GM19395 (cell line): ENCODE data around the gene LUZP2.

Source experiments
- ATAC-seq: cut with Tn5 transposase; IDR thresholded peaks from one replicate; pipeline ENCODE4 v1.9.1; 2021; ENCODE audit warnings: mild to moderate bottlenecking, moderate library complexity; ENCODE audit not compliant: unreplicated experiment

Gene LUZP2

DNA sequence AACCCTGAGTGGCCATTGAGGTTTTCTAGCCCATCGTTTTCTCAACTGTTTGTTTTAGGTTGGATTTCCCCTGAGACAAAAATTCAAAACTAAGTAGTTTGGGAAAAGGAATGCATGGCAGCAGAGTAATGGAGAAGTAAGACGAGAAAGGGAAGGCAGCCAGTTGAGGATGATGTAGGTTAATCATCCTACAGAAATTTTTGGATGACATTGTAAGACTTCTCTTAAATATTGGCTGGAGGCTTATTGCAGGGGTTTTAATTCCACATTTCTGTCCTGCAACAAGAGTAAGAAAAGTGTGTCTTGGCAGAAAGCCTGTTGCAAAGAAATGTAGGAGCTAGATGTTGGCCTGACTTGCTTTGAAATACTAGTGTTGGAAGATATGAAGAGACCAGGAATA lies 308.8 kb downstream of the LUZP2 start:
- no peak for ATAC-seq

- no peak for ATAC-seq
These were observed 311.3 kb downstream of the LUZP2 start for GRCh38 chr11:24808173-24808572.

- no peak for ATAC-seq
These were observed 322.2 kb downstream of the LUZP2 start for GRCh38 chr11:24819006-24819405.

- ATAC-seq = no peak
These were observed 323.1 kb downstream of the LUZP2 start for GRCh38 chr11:24819863-24820434.

DNA sequence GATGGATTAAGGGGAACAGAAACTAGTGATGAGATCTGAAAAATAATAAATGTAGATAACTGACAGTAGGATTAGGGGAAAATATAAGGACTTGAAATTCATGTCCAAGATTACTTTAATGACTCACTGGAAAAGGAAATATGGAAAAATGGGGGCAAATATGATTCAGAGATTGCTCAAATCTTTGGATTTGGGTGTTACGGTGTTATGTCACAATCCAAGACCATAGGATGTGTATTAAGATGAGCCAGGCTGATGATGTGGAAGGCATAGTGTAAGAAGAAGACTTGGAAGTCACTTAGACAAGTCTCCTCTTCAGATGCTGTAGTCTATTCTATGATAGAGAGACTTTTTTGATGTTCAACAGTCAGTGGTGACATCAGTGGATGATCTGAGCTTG lies 323.7 kb downstream of the LUZP2 start:
- no peak for ATAC-seq

- ATAC-seq = no peak
These were observed 332.2 kb downstream of the LUZP2 start for GRCh38 chr11:24828938-24829605.

GRCh38 chr11:24833573-24833972 lies 336.7 kb downstream of the LUZP2 start:
- no peak for ATAC-seq

GRCh38 chr11:24837112-24837511 lies 340.3 kb downstream of the LUZP2 start:
- no peak for ATAC-seq

DNA sequence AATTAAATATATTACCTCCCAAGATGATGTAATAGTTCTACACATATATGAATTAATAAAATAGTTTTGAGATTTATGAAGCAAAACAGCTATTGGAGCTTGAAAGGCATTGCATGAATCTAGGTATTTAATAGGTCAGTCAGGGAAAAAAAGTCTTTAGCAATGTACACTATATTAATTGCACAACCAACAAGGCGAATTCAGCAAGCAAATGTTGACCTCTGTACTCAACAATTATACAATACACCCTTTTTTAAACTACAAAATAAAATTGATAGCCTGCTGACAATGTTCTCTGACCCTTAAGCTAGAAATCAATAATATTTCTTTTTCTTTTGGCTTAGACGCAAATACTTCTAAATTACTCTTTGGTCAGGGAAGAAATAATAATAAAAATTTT lies 345.5 kb downstream of the LUZP2 start:
- no peak for ATAC-seq

- no peak for ATAC-seq
These were observed 347.6 kb downstream of the LUZP2 start for GRCh38 chr11:24844406-24844805.

DNA sequence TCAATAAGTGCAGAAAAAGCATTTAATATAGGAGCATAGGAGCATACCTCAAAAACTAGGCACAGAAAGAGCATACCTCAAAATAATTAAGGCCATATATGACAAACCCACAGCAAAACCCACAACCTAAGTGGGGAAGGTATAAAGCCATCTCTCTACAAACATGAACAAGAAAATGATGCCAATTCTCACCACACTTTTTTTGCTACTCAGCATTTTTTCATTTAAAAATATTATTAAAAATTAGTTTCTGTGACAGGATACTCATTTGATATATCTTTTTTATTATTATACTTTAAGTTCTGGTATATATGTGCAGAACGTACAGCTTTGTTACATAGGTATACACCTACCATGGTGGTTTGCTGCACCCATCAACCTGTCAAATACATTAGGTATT lies 352.0 kb downstream of the LUZP2 start:
- no peak for ATAC-seq

- no peak for ATAC-seq
These were observed 359.1 kb downstream of the LUZP2 start for GRCh38 chr11:24855951-24856350.

DNA sequence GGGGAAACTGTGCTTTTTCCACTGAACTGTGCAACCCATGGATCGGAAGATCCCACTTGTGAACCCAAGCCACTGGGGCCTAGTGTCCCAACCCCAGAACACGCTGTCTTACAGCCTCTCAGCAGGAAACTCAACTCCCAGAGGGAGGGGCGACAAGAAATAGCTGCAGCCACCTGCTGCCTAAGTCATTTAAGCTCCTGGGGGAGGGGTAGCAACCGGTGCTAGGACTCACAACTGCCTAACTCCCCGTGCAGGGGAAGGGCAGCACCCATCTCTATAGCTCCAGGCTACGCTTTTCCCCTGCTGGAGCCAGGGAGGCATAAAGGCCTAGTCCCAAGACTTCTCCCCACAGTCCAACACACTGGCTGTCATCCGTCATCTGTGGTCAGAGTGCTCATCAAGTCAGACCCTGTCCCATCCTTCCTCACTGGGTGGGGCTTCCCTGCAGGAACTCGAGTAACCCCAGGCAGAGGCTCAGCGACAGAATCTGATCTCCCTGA lies 363.0 kb downstream of the LUZP2 start:
- ATAC-seq = no peak

DNA sequence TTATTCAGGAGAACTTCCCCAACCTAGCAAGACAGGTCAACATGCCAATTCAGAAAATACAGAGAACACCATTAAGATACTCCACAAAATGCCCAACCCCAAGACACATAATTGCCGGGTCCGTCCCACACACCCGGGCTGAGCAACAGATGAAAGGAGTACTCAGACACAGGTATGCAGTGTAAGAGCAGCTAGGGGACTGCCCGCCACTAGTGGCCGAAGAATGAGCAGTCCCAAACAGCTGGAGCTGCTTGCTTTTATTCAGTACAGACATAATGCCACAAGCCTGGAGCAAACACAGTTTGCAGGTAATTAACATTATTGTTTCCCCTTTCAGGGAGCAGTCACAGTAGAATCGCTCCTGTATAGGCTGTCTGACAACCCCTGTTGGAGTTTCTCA lies 364.6 kb downstream of the LUZP2 start:
- ATAC-seq = no peak

DNA sequence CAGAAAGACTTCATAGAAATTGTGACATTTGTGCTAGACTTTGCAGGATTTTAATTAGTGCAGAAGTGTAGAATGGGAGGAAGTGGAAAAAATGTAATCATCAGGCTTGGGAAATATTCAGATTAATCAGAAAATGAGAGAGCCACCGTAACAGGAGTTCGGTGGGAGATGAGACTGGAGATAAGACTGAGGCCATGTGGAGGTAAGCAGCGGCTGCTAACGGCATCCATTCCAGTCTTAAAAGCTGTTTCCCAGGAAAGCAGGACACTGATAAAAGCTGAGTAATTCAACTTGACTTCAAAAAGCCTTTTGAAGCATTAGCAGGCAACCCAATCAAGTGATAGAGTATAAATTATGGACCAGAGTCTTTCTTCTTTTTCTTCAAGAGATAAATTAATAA lies 369.9 kb downstream of the LUZP2 start:
- ATAC-seq = no peak

DNA sequence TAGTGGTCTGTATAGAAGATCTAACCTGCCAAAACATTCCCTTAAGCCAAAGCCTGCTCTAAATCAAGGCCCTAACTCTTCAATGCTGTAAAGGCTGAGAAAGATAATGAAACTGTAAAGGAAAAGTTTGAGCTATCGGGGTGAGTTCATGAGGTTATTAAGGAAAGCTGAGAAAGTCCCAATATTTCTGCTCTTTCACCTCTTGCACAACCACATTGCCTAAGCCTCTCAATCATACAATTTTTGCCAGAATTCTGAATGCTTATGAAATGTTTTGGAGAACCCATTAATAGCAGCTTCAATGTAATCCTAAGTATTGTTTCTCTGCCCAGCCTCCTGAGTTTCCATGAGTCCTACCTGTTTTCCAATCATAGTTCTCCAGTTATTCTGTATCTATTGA lies 373.2 kb downstream of the LUZP2 start:
- ATAC-seq = no peak

DNA sequence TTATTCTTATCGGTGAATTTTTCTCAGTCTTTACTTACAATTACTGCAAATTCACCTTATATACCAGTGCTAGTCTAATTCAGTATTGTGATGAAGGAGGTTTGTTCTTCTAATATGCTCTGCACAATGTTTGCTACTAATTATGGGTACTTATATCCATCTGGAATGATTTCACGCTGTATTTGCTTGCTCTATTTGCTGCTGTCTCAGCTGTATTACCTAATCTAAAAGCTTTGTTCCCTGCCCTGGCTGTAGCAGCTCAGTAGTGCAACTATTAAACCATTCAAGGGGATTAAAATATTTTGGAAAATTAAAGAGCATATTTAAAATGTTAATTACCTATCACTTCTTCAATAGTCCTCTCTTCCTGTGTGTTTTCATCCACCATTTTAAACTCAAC lies 375.3 kb downstream of the LUZP2 start:
- ATAC-seq = no peak

DNA sequence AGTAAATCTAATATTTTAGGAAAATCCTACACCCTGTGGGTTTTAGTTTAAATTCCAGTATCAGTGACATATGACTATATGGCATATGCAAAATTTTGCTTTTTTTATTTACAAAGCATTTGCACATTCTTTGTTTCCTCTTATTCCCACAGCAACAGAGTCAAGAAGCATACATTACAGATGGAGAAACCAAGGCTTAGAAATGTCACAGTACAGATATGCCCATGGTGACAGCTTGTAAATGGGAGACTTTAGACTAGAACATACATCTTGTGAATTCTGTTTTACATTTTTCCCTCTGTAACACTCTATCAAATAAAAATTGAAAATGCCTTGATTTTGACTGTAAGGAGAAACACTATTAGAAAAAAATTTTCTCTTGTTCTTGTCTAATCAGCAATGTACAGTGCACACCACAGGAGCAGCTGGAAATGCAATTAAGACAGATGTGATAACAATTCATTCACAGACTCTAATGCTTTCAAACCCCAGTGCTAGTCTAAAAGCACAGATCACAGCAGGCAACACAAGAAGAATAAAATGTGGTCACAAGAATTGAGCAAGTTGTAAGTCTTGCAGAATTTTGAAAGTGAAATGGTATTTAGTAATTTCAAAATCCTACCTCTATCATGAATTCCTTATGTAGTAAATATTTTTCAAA lies 375.9 kb downstream of the LUZP2 start:
- no peak for ATAC-seq

GRCh38 chr11:24880962-24881361 lies 384.1 kb downstream of the LUZP2 start:
- ATAC-seq = no peak

DNA sequence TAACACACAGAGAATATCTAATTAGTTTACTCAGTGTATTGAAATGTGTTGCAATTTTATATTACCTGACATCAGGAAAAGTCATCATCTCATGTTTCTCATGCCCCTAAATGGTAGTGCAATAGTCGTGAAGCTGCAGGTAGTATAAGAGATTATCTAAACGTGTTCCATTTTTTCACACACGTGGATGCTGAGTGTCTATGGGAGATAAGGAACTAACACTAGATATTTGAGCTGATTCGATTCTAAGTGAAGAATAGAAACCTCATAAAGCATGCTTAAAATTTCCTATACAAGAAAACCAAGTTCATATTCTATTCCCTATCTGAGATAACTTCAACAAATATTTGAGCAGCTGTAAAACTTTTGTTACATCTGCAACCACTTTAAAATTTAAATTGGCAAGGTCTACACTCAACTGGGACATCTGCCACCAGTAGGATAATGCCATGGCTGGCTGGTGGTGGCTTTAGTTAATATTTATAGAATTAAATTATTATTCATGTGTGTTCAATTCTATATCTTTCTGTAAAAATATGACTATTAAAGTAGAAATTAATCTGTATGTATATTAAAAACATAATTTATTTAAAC lies 388.8 kb downstream of the LUZP2 start:
- ATAC-seq = no peak

DNA sequence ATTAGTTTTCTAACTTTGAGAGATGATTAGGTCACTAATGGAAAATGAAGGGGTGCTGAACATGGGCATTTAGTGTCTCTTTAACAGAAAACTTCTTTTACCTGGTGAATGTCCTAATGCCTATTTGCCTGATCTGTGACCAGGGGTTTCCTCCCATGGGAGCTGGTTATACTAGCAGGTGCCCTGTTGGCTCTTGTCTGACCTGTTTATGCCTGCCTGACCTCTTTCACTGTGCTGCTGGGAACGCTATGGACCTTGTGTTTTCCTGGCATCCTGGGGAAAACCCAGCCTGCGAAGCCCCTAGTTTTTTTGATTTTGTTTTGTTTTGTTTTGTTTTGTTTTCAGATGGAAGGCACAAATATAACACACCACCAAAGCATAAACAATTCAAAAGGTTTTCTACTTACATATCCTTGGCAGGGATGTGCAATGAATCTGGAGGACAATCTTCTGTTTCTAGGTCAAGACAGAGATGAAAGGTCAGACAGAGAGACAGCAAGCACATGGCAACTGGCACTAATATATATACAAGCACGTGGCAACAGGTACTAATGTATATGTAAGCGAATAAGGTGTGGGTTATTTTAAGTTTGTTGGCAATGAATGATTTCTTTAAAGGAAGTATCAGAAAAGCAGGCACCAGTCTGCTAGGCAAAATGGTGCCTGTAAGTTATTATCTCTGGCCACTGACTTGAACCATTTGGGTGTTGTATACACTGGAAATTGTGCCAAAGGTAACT lies 390.2 kb downstream of the LUZP2 start:
- ATAC-seq = no peak
